Measurements from ENCODE around the gene POU5F1.
"Not testable (repeated sequence)": the region's sequence is repeated elsewhere in the genome, so short reads cannot be mapped to it uniquely, and the experiment has no call there.

Gene POU5F1

DNA sequence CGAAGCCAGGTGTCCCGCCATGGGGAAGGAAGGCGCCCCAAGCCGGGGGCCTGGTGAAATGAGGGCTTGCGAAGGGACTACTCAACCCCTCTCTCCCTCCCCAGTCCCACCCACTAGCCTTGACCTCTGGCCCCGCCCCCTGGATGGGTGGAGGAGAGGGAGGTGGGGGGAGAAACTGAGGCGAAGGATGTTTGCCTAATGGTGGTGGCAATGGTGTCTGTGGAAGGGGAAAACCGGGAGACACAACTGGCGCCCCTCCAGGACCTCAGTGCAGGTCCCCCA is at the start of gene POU5F1:
Gene POU5F1, minus strand, starts transcription at position 83 of the 282 bp plus-strand sequence. Its CDS starts 62 bp downstream, at position 21.
- no peak for DNase-seq (ENCODE audit: low spot score)

- DNase-seq (ENCODE audit: low spot score): no peak
These were observed 45.9 kb upstream of the POU5F1 start for GRCh38 chr6:31216208-31216898.

DNA sequence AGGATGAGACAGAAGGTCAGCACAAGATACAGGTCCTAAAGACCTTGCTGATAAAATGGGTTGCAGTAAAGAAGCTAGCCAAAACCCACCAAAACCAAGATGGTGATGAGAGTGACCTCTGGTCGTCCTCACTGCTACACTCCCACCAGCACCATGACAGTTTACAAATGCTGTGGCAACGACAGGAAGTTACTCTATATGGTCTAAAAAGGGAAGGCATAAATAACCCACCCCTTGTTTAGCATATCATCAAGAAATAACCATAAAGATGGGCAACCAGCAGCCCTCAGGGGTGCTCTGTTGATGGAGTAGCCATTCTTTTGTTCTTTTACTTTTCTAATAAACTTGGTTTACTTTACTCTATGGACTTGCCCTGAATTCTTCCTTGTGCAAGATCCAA is 44.7 kb upstream of the POU5F1 start:
- not testable (repeated sequence) for DNase-seq (ENCODE audit: low spot score)

DNA sequence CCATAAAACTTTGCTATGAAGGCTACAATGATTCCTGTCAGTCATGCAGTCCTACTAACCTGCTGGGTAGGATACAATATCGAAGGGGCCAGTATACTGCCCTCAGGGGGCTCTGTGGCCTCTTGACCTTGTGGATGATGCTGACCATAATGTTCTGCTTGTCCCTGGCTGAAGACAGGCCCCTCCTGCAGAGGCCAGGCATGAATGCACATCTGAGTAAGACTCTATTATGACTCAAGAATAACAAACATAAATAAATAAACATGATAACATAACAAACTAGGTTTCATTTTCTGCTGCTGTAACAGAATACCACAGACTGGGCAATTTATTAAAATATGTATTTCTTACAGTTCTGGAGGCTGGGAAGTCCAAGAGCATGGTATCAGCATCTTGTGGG is 44.0 kb upstream of the POU5F1 start:
- DNase-seq (ENCODE audit: low spot score): no peak

DNA sequence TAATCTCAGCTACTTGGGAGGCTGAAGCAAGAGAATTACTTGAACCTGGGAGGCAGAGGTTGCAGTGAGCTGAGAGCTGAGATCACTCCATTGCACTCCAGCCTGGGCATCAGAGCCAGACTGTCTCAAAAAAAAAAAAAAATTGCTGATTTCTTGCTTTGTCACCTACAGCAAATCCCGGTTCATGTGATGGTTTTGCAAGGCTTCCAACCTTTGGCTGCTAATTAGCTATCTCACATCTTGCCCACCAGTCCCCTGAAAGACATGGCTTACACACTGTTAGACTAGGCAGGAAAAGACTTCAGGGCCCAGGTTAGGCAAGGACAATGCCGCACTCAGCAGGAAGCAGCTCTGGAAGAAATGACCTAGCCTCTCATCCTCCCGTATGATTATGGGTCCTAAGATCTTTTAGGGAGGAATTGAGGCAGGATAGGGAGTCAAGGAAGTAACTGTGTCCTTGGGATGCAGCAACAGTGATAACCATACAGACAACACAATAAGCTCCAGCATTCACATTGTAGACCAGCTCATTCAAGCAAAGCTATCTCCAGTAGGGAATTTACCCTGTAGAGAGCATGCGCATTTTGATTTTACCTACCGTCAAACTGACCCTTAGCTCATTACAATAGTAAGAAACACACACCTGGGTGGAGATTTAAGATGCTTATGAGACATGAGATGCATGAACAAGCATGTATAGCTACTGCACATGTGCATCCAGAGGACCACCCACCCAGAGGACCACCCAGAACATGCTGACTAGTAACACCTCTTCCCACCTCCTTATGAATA is 40.5 kb upstream of the POU5F1 start:
- no peak for DNase-seq (ENCODE audit: low spot score)

GRCh38 chr6:31210123-31210522 is 39.6 kb upstream of the POU5F1 start:
- no peak for DNase-seq (ENCODE audit: low spot score)

DNA sequence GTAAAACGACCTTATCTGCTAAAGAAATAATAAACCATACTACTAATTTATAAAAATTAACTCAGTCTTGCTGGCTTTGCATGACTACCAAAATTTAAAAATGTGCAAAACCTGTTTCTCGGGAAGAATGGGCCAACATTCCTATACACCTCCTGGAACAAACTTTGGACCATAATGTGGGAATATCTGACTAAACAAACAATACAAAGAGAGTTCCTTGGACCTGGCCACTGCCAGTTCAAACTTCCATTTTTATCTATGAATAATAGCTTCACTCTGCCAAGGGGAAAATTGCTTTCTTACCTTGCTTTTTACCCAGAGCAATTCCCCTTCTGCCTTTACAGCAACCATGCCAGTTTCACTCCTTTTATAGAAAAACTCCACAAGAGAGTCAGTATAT is 38.7 kb upstream of the POU5F1 start:
- no peak for DNase-seq (ENCODE audit: low spot score)

GRCh38 chr6:31208506-31208905 is 38.0 kb upstream of the POU5F1 start:
- DNase-seq (ENCODE audit: low spot score): no peak

DNA sequence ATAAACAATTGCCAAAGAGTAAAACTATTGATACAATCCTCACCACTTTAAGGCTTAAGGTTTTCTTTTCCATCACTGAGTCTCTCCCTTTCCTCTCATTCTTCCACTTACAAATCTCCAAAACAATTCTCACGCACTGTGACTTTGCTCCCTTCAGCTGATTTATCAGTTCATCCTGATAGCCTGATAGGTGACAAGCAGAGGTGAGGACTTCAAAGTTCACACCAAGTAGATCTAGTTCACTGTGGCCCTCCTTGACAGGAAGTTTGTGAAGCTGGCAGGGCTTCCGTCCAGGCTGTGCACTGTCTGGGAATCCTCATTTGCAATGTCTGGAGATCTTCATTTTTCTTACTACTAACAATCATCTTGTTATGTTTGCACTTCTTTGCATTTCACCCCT is 35.2 kb upstream of the POU5F1 start:
- DNase-seq (ENCODE audit: low spot score): no peak

- no peak for DNase-seq (ENCODE audit: low spot score)
These were observed 34.3 kb upstream of the POU5F1 start for GRCh38 chr6:31204751-31205145.

DNA sequence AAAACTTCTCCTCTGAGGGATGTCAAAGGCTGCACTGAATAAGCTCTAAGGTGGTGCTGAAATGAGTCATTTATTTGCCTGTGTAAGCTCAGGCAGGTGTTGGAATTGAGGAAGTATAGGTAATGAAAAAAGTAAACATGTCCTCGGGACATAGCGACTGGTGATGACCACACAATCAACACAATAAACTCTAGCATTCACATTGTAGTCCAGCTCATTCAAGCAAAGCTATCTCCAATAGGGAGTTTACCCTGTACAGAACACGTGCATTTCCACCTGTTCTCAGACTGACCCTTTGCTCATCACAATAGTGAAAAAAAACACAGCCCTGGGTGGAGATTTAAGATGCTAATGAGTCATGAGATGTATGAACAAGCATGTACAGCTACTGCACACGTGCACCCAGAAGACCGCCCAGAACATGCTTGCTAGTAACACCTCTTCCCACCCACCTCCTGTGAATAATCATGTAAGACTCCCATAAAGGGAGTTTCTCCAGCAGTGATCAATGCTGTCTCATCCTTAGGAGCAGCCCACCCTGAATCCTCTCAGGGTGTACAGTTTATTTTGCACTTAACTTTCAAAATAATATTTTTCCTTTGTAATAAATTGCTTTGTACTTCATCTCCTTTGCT is 33.0 kb upstream of the POU5F1 start:
- DNase-seq (ENCODE audit: low spot score): peak; percentile 73

GRCh38 chr6:31202259-31203166 is 32.0 kb upstream of the POU5F1 start:
- no peak for DNase-seq (ENCODE audit: low spot score)

- not testable (repeated sequence) for DNase-seq (ENCODE audit: low spot score)
These were observed 28.6 kb upstream of the POU5F1 start for GRCh38 chr6:31199105-31199452.

DNA sequence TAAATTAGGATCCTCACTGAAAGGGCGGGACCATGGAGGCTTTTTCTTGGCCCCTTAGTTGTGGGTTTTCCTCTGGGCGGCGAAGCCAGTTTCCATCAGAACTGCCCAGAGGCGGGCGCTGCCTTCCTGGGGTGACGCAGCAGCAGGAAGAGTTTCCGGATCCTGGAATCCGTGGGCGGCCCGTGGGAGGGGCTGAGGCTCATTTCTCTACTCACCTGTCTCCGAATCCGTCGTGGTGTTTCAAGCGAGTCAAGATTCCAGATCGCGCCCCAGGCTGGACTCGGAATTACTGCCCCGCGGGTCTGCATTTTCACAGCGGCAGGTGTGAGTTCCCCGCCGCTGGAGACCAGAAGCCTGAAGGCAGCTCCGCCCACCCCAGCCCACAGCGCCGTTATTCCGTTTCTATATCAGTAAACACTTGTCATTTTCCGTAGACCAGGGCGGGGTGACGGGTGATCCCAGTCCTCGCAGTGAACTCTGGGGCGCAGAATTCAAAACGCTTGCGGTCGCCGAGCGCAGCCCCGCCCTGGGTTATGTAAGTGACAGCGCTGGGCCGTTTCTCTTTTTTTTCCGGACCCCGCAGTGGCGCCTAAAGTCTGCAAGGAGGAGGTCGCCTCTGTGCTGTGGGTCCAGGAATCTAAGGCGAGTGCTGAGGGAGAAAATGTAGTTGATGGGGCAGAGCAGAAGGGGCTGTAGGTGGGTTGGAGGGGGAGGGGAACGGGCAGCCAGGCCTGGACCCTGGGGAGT is 27.2 kb upstream of the POU5F1 start:
- peak; percentile 82 for DNase-seq (ENCODE audit: low spot score)

- DNase-seq (ENCODE audit: low spot score): not testable (repeated sequence)
These were observed 26.0 kb upstream of the POU5F1 start for GRCh38 chr6:31196251-31197022.

- not testable (repeated sequence) for DNase-seq (ENCODE audit: low spot score)
These were observed 25.0 kb upstream of the POU5F1 start for GRCh38 chr6:31195308-31195979.

DNA sequence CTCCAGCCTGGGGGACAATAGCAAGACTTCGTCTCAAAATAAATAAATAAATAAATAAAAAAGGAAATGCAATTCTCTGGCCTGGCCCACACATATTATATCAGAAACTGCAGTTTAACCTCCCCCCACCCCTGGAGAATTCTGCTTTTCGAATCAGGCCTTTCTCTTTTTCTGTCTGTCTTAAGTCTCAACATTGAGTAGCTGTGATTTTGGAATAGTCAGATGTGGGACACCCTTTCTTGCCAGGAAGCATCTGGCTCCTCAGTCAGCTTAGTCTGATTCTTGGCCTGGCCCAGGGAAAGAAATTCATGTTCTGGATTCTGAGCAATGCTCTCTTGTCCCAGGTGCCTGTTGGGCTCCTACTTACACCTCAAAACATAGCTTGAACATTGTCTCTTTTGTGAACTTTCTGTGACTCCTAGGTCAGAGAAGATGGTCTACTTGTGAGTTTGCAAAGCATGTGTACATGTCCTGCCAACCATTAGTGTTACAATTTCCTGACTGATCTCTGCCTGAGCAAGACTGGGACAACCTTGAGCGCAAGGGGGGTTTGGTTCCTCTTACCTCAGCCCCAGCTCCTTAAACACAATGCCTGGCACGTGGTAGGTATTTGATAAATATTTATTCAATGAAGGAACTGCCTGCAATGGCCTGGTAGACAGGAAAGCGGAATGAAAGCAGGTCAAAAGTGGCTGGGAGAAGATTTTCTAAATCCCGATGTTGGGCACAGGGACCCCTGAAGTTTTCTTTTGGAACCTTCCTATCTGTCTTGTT is 23.8 kb upstream of the POU5F1 start:
- DNase-seq (ENCODE audit: low spot score): no peak

GRCh38 chr6:31193206-31193605 is 22.7 kb upstream of the POU5F1 start:
- no peak for DNase-seq (ENCODE audit: low spot score)

DNA sequence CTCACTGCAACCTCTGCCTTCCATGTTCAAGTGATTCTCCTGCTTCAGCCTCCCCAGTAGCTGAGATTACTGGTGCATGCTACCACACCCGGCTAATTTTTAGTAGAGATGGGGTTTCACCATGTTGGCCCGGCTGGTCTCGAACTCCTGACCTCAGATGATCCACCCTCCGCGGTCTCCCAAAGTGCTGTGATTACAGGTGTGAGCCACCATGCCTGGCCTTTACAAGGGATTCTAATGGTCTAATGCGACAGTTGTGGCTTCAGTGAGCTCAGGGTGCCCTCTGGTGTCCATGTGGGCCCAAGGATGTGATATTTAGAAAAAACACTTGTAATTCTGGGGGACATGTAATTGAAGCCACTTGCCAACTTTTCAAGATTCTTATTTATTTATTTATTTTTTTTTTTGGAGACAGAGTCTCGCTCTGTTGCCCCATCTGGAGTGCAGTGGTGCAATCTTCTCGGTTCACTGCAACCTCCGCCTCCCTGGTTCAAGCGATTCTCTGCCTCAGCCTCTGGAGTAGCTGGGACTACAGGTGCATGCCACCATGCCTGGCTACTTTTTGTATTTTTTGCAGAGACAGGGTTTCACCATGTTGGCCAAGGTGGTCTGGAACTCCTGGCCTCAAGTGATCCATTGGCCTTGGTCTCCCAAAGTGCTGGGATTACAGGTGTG is 22.1 kb upstream of the POU5F1 start:
- DNase-seq (ENCODE audit: low spot score): peak; percentile 59

Data from kidney capillary endothelial cell (primary cell).